ENCODE measurements around the gene KLF13. TPM values are rescaled to one million over a fixed set of nuclear protein-coding genes. Genes with fewer than 3 reads are reported as not detected.

KLF13 gene
- total RNA-seq, 8 experiments from 2014 or later = 28.5 to 64.2 (median 42.6) TPM

DNA sequence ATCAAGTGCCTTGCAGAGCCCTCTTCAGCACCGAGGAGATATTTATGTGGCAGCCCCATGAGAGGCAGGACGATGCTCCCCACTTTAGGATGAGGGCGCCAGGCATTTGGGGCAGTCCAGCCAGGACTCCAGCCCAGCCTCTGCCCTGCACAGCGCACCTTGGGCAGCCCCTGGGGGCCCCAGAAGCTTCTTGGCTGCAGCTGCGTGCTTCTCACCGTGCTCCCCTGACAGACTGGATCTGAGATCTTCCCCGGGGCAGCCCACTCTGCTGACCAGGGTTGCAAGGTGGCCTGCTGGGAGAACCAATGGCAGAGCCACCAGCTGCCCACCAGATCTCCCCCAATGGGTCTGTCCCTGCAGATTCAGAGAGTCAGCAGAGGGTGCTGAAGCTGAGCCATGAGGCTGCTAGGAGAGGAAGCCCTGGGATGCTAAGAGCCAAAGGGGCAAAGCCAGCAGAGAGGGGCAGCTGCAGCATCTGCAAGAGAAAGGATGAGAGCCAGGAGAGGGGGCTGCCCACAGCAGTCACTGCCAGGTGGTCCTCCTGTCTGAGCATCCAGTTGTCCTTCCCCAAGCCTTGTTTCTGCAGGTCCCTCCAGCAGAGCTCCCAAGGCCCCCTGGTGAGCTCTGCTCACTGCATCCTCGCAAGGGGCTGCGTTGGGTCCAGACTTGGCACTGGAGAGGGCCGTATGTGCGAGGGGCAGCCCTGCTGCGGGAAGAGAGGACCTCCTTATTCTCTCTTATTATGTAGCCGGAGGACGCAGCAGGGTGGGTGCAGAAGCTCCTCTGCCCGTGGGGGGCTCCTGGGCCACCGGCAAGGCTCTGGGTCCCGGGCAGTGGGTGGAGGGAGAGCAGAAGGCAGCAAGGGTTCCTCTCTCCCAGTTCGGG is 14.7 kb upstream of the KLF13 start:
- Histone ChIP-seq H3K4me1 (replicated peaks in 1 of 2) (peaks cover 28% of the 10 kb centered on the region in 2 donors), H3K27ac (no peak overlapping the region), H3K4me3 (no peak overlapping the region)
- in situ Hi-C loops (cut with MboI; ENCODE audit: low pct_unique_long_range_greater_than_20kb in 2 of 9, low sequenced_read_pairs in 9 of 9, unreplicated experiment in 9 of 9) = loop anchor here in 1 of 9 experiments (25.0 kb wide), 1 partner anchor 100 kb away; no protein-coding TSS in a partner anchor
- peak in 1 of 8 experiments; percentile 21 for ATAC-seq (replicated peaks in 6 of 8)
- WGBS, 10 experiments = 68 to 80% (median 76%) methylated on average over 2 to 6 of the region's 18 CpGs; no CpG with 5 or more reads in 5 of the 10 experiments

DNA sequence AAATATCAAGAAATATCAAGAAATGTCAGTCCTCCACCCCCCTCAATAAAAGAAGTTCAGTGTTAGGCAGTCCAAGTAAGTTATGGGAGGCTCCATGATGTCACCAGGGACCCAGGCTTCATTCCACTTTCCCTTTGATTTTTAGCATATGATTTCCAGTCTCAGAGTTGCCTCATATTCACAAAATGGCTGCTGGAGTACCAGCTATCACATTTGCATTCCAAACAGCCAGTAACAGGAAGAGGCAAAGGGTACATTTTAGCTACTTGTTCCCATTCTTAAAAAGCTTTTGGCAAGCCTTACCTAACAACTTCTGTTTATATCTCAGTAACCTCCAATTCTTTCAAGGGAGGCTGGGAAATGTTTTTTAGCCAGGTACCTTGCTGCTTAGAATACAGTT is 13.4 kb upstream of the KLF13 start:
- H3K4me3 ChIP-seq = no peak overlapping the region
- ATAC-seq (replicated peaks in 6 of 8) = no peak
- in situ Hi-C loops (cut with MboI; ENCODE audit: low pct_unique_long_range_greater_than_20kb in 2 of 9, low sequenced_read_pairs in 9 of 9, unreplicated experiment in 9 of 9) = loop anchor here in 1 of 9 experiments (25.0 kb wide), 1 partner anchor 101 kb away; no protein-coding TSS in a partner anchor
- H3K27ac ChIP-seq = no peak overlapping the region
- peaks cover 27 to 28% of the 10 kb centered on the region in 2 donors for H3K4me1 ChIP-seq (replicated peaks in 1 of 2)

DNA sequence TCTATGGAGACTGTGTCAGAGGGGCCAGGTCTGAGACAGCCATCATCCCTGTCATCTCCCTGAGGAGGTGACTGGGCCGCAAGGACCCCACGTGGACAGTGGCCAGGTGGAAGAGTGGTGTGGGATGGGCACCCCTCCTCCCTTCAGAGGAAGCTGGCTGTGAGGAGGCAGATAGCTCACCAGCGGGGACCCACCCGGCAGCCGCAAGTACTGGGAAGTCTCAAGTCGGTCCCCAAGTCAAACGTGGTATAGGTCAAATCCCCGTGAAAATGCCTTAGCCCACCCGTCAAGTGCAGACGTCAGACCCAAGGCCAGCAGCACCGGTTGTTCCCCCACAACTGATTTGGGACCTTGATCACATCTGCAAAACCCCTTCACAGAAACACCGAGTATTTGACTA is 12.3 kb upstream of the KLF13 start:
- WGBS, 10 experiments = 64 to 100% (median 93%) methylated on average over 1 to 7 of the region's 12 CpGs; no CpG with 5 or more reads in 3 of the 10 experiments
- in situ Hi-C loops (cut with MboI; ENCODE audit: low pct_unique_long_range_greater_than_20kb in 2 of 9, low sequenced_read_pairs in 9 of 9, unreplicated experiment in 9 of 9) = loop anchor here in 1 of 9 experiments (25.0 kb wide), 1 partner anchor 102 kb away; no protein-coding TSS in a partner anchor
- Histone ChIP-seq H3K4me3 (no peak overlapping the region), H3K4me1 (replicated peaks in 1 of 2) (peaks cover 20 to 24% of the 10 kb centered on the region in 2 donors), H3K27ac (no peak overlapping the region)
- ATAC-seq (replicated peaks in 6 of 8) = no peak

DNA sequence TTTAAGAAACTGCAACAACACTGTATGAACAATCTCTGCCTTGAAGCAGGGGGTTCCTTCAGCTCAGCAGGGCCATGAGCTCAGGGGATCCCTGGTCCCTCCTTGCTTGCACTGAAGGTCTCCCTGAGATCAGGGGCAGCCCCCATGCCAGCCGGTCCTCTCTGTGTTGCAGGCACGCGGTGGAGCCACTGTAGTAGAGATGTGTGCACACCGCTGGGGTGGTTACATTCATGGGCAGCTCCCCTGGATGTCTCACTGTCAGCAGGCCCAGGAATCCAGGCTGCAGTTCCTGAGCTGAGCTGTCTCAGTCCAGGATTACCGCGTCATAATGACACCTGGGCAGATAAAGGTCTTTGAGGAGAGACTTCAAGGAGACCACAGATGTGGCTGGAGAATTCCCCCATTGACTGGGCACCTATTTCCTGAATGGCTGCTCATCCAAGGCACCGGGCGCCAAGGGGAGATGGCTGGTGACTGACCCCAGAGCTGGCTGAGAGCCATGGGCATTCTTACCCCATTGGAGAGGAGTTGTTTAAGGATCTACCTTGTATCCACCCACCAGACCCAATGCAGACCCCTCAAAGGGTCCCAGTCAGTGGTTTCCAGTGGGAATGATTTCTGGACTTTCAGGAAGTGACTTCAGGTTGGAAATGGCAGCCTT is 10.4 kb upstream of the KLF13 start:
- no peak for ATAC-seq (replicated peaks in 6 of 8)
- no peak overlapping the region for H3K4me3 ChIP-seq
- no peak overlapping the region for H3K27ac ChIP-seq
- H3K4me1 ChIP-seq (replicated peaks in 1 of 2) = peaks cover 20 to 24% of the 10 kb centered on the region in 2 donors
- WGBS, 10 experiments = 84 to 100% methylated on average over 1 to 5 of the region's 8 CpGs; no CpG with 5 or more reads in 8 of the 10 experiments
- in situ Hi-C loops (cut with MboI; ENCODE audit: low pct_unique_long_range_greater_than_20kb in 2 of 9, low sequenced_read_pairs in 9 of 9, unreplicated experiment in 9 of 9) = loop anchor here in 1 of 9 experiments (25.0 kb wide), 1 partner anchor 104 kb away; no protein-coding TSS in a partner anchor

DNA sequence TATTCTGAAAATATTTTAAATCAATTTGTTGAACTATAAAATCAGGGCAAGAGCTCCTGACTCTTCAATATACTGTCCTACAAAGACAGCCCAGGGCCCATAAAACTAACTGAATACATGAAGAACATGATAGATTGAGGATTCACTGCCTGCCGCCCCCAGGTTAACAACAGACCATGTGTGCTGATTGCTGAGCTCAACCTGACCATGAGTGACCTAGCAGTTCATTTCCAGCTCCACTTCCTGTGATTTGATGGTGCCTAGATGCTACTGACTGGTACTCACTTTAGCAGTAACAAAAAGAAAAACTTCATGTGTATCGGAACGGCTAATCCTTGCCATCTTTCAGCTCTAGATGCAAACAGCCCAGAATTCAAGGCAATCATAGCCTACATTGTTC is 9.6 kb upstream of the KLF13 start:
- Histone ChIP-seq H3K27ac (no peak overlapping the region), H3K4me1 (replicated peaks in 1 of 2) (peaks cover 20 to 24% of the 10 kb centered on the region in 2 donors), H3K4me3 (no peak overlapping the region)
- WGBS, 10 experiments = 67 to 100% (median 82%) methylated on average over 1 to 3 of the region's 3 CpGs; no CpG with 5 or more reads in 4 of the 10 experiments
- in situ Hi-C loops (cut with MboI; ENCODE audit: low pct_unique_long_range_greater_than_20kb in 2 of 9, low sequenced_read_pairs in 9 of 9, unreplicated experiment in 9 of 9) = loop anchor here in 1 of 9 experiments (25.0 kb wide), 1 partner anchor 105 kb away; no protein-coding TSS in a partner anchor
- ATAC-seq (replicated peaks in 6 of 8) = peak in 5 of 8 experiments; percentile 22 to 75 (median 54)

DNA sequence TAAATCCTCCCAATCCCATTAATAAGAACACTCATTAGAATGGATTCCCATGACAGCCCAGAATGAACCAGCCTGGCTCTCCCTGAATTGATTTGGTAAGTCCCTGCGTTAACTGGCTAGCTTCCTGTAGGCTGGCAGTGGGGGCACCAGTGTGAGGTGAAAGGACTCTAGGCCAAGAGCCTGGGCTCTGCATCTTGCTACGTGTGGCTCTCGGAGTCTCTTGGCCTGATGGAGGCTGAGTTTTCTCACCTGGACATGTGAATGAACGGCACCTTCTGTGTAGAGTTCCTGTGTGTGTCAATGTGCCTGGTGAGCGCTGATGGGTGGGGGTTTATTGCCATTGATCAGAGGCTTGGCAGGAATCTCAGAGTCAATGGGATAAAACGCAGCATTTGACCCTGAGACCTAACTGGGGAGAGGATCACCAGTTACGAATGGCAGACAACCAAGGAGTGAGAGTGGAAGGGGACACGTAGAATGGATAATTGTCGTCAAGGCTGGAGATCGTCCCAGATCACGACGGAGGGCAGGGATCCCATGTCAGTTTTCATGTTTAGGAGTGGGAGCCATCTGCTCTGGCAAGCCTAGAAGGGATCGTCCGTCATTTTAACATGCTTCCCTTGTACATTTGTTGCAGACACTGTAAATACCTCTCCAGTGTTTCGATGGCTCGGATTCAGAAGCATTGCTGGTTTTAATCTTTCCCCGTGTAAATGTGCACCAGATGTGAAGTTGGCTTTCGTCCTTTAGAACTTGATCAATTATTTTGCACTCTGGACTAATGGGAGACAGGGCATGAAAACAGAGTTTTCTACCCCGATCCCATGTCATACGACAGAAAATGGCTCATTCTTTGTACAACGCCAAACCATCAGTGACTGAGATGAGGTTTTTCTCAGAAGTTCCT is 9.0 kb upstream of the KLF13 start:
- Histone ChIP-seq H3K4me1 (replicated peaks in 1 of 2) (peaks cover 18 to 24% of the 10 kb centered on the region in 2 donors), H3K4me3 (no peak overlapping the region), H3K27ac (peak overlapping the region in 1 of 2 donors; percentile 58)
- WGBS, 10 experiments = 11 to 95% (median 78%) methylated on average over 2 to 17 of the region's 21 CpGs
- in situ Hi-C loops (cut with MboI; ENCODE audit: low pct_unique_long_range_greater_than_20kb in 2 of 9, low sequenced_read_pairs in 9 of 9, unreplicated experiment in 9 of 9) = loop anchor here in 1 of 9 experiments (25.0 kb wide), 1 partner anchor 105 kb away; no protein-coding TSS in a partner anchor
- ATAC-seq (replicated peaks in 6 of 8) = peak in 5 of 8 experiments; percentile 10 to 50 (median 40)

DNA sequence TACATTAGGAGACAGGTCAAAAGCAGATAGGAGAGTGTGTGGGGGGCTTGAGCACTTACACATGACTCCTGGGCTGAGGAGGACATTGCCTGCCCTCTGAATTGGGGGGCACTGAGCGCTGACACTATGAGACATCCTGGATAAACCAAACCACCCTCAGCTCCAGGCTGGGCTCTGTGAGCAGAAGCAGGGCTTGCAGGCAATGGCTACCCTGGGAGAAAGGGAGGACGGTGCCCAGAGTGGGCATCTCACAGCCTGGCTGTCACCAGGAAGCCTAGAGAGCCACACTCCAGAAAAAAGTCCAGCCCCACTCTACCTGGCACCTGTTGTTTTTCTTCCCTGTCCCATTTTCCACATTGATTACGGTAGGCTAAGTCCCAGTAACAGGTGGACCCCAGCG is 8.2 kb upstream of the KLF13 start:
- H3K4me3 ChIP-seq = no peak overlapping the region
- H3K27ac ChIP-seq = no peak overlapping the region
- in situ Hi-C loops (cut with MboI; ENCODE audit: low pct_unique_long_range_greater_than_20kb in 2 of 9, low sequenced_read_pairs in 9 of 9, unreplicated experiment in 9 of 9) = loop anchor here in 1 of 9 experiments (25.0 kb wide), 1 partner anchor 106 kb away; no protein-coding TSS in a partner anchor
- H3K4me1 ChIP-seq (replicated peaks in 1 of 2) = peaks cover 22 to 24% of the 10 kb centered on the region in 2 donors
- ATAC-seq (replicated peaks in 6 of 8) = no peak
- 63 to 100% (median 95%) methylated on average over 1 to 4 of the region's 4 CpGs; no CpG with 5 or more reads in 5 of the 10 experiments for WGBS, 10 experiments

DNA sequence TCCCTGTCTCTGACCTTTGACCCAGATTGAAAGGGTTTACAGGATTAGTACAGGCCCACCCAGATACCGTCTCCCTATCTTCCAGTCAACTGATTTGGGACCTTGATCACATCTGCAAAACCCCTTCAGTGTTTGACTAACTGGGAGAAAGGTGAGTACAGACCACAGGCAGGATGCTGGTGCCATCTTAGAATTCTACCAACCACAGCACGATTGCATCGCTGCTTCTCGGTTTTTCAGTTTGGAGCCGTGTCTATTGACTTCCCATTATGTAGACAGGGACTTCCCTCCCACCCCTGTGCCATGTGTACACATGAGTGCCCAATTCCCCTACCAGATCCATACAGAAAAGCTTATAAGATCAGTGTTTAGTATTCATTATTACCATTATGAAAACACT is 6.6 kb upstream of the KLF13 start:
- Histone ChIP-seq H3K4me3 (no peak overlapping the region), H3K4me1 (replicated peaks in 1 of 2) (peaks cover 31 to 32% of the 10 kb centered on the region in 2 donors), H3K27ac (no peak overlapping the region)
- ATAC-seq (replicated peaks in 6 of 8) = no peak
- in situ Hi-C loops (cut with MboI; ENCODE audit: low pct_unique_long_range_greater_than_20kb in 2 of 9, low sequenced_read_pairs in 9 of 9, unreplicated experiment in 9 of 9) = loop anchor here in 1 of 9 experiments (25.0 kb wide), 1 partner anchor 108 kb away; no protein-coding TSS in a partner anchor
- WGBS, 10 experiments = 81 to 93% (median 91%) methylated on average over 5 of the region's 5 CpGs; no CpG with 5 or more reads in 7 of the 10 experiments

DNA sequence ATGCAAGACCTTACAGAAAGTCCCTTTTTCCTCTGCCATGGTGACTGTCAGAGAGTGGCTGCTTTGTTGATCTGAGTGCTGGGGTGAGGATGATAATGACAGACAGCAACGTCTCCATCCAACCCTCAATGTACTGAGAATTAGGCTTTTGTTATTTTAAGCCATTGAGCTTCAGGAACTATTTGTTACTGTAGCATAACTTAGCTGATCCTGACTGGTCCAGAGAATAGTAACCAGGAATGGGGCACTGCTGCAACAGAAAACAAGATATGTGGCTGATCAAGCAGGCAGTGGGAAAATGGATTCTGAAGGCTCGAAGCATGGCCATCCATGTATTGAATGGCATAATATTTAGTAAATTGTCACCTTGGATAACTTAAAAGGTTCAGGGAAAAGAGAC is 5.2 kb upstream of the KLF13 start:
- ATAC-seq (replicated peaks in 6 of 8) = no peak
- in situ Hi-C loops (cut with MboI; ENCODE audit: low pct_unique_long_range_greater_than_20kb in 2 of 9, low sequenced_read_pairs in 9 of 9, unreplicated experiment in 9 of 9) = loop anchor here in 1 of 9 experiments (25.0 kb wide), 1 partner anchor 109 kb away; no protein-coding TSS in a partner anchor
- 86 to 100% (median 94%) methylated on average over 1 to 2 of the region's 2 CpGs; no CpG with 5 or more reads in 4 of the 10 experiments for WGBS, 10 experiments
- no peak overlapping the region for H3K27ac ChIP-seq
- H3K4me1 ChIP-seq (replicated peaks in 1 of 2) = peaks cover 30 to 35% of the 10 kb centered on the region in 2 donors
- no peak overlapping the region for H3K4me3 ChIP-seq

DNA sequence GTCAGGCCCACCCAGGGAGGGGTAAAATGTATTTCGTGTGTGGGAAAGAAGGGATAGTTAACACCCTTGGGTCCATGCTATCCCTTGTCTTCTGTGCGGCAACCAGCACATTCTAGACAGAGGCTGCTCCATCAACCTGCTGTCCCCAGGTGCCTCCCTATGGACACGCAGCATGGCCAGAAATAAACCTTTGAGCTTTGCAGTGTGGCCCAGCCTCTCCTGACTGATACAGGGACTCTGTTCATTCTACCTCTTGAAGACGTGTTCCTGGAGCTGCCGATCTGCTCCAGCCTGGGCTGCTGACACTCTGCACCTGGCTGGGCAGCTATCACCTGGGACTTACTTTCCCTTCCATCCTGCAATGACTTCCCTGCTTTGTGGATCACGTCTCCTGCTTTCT is 4.1 kb upstream of the KLF13 start:
- no peak for ATAC-seq (replicated peaks in 6 of 8)
- peaks cover 19 to 24% of the 10 kb centered on the region in 2 donors for H3K4me1 ChIP-seq (replicated peaks in 1 of 2)
- 0 to 100% (median 90%) methylated on average over 1 to 4 of the region's 6 CpGs; no CpG with 5 or more reads in 2 of the 10 experiments for WGBS, 10 experiments
- no peak overlapping the region for H3K27ac ChIP-seq
- in situ Hi-C loops (cut with MboI; ENCODE audit: low pct_unique_long_range_greater_than_20kb in 2 of 9, low sequenced_read_pairs in 9 of 9, unreplicated experiment in 9 of 9) = loop anchor here in 1 of 9 experiments (25.0 kb wide), 1 partner anchor 110 kb away; no protein-coding TSS in a partner anchor
- H3K4me3 ChIP-seq = no peak overlapping the region

DNA sequence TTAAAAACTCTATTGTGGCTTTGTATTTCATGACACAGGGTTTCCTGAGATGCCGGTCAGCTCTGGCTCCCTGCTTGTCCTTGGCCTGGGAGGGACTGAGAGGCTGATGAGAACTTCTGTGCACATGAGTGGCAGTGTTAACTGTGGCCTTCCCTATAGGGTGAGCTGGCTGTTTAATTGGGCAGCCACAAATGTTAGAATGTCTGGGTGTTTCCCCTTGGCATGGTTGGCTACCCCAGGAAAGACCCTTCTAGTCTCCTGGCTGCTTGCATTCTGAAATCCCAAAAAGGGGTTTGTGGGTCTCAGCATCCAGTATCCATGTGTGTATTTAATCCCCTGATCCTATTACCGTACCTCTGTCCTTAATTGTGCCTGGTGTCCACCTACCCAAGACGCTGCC is 3.0 kb upstream of the KLF13 start:
- in situ Hi-C loops (cut with MboI; ENCODE audit: low pct_unique_long_range_greater_than_20kb in 2 of 9, low sequenced_read_pairs in 9 of 9, unreplicated experiment in 9 of 9) = loop anchor here in 1 of 9 experiments (25.0 kb wide), 1 partner anchor 111 kb away; no protein-coding TSS in a partner anchor
- WGBS, 10 experiments = 83 to 100% (median 94%) methylated on average over 1 to 3 of the region's 3 CpGs; no CpG with 5 or more reads in 2 of the 10 experiments

More for the DNA sequence above, 3.0 kb upstream of the KLF13 start:
- Histone ChIP-seq H3K27ac (no peak overlapping the region), H3K4me1 (replicated peaks in 1 of 2) (peaks cover 10 to 17% of the 10 kb centered on the region in 2 donors), H3K4me3 (no peak overlapping the region)
- no peak for ATAC-seq (replicated peaks in 6 of 8)
